ENCODE data around the gene L3HYPDH. TPM values are rescaled to one million over a fixed set of nuclear protein-coding genes. Genes with fewer than 3 reads are reported as not detected.

Gene L3HYPDH
- total and polyA plus RNA-seq, 2 of the 13 experiments (the other 11 are each of a cell fraction or from before 2014, with no cell fraction given) = 30.5 to 36.6 TPM

DNA sequence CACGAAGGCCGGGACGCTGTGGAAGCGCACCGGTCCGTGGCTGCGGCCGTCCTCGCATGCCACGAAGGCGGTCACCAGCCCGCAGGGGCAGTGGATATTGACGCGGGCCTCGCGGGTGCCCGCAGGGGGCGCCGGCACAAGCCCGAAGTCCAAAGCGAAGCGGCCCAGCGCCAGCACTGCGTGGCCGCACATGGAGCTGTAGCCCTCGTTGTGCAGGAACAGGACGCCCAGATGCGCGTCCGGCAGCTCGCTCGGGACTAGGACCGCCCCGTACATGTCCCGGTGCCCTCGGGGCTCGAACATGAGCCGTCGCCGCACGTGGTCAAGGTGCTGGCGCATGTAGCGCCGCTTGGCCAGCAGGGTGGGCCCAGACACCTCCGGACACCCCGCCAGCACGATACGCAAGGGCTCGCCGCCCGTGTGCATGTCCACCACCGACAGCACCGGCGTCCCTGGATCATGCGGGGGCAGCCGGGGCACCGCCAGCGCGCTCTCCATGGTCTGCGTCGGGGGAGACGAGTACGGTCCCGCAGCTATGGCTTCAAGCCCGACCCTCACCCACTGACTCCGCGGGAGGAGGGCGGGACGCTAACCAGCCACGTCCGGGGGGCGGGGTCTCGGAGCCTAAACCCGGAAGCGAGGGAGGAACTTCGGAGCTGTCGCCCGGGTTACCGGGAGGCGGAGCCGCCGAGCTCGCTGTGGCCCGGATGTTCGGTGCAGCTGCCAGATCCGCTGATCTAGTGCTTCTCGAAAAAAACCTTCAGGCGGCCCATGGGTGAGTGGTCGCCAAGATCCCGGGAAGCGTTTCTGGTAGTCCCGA, at the start of gene L3HYPDH, which contains the start of gene JKAMP (continued):
- TF ChIP-seq U2AF2 (IDR thresholded peaks at IDR 0.05; ENCODE audit: low read depth, low read length) = no peak
- no peak for TF ChIP-seq FOXA1 (IDR thresholded peaks at IDR 0.05)
- TF ChIP-seq FOXA1 (CRISPR knock-in tag; IDR thresholded peaks at IDR 0.05) = peak; percentile 62
- no peak for TF ChIP-seq HMG20A (CRISPR knock-in tag; IDR thresholded peaks at IDR 0.05; ENCODE audit: borderline replicate concordance)
- TF ChIP-seq RFX3 (CRISPR knock-in tag; IDR thresholded peaks at IDR 0.05) = peak; percentile 81
- peak; percentile 92; the same call in 1 of the 2 replicates for TF ChIP-seq IRX3 (CRISPR knock-in tag; IDR thresholded peaks at IDR 0.05; ENCODE audit: borderline replicate concordance, low read depth)
- TF ChIP-seq, protein P1, sequence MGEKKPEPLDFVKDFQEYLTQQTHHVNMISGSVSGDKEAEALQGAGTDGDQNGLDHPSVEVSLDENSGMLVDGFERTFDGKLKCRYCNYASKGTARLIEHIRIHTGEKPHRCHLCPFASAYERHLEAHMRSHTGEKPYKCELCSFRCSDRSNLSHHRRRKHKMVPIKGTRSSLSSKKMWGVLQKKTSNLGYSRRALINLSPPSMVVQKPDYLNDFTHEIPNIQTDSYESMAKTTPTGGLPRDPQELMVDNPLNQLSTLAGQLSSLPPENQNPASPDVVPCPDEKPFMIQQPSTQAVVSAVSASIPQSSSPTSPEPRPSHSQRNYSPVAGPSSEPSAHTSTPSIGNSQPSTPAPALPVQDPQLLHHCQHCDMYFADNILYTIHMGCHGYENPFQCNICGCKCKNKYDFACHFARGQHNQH (CRISPR knock-in tag; IDR thresholded peaks at IDR 0.05) = peak; percentile 68
- TF ChIP-seq ZNF75D (CRISPR knock-in tag; IDR thresholded peaks at IDR 0.05; ENCODE audit: borderline replicate concordance) = peak; percentile 96; the same call in 1 of the 2 replicates
- TF ChIP-seq ZNF12 (CRISPR knock-in tag; IDR thresholded peaks at IDR 0.05) = 0 out of 2 replicates have a peak, but pooled peaks have one; percentile 50
- peak; percentile 37; the same call in 1 of the 2 replicates for TF ChIP-seq ZNF460 (CRISPR knock-in tag; IDR thresholded peaks at IDR 0.05; ENCODE audit: borderline replicate concordance)
- TF ChIP-seq TEAD3 (CRISPR knock-in tag; optimal IDR thresholded peaks at IDR 0.05; ENCODE audit: borderline replicate concordance) = peak; percentile 55
- no peak for TF ChIP-seq CC2D1A (CRISPR knock-in tag; IDR thresholded peaks at IDR 0.05)
- TF ChIP-seq, protein P2, sequence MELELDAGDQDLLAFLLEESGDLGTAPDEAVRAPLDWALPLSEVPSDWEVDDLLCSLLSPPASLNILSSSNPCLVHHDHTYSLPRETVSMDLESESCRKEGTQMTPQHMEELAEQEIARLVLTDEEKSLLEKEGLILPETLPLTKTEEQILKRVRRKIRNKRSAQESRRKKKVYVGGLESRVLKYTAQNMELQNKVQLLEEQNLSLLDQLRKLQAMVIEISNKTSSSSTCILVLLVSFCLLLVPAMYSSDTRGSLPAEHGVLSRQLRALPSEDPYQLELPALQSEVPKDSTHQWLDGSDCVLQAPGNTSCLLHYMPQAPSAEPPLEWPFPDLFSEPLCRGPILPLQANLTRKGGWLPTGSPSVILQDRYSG (CRISPR knock-in tag; IDR thresholded peaks at IDR 0.05) = peak; percentile 97
- TF ChIP-seq, protein P3, sequence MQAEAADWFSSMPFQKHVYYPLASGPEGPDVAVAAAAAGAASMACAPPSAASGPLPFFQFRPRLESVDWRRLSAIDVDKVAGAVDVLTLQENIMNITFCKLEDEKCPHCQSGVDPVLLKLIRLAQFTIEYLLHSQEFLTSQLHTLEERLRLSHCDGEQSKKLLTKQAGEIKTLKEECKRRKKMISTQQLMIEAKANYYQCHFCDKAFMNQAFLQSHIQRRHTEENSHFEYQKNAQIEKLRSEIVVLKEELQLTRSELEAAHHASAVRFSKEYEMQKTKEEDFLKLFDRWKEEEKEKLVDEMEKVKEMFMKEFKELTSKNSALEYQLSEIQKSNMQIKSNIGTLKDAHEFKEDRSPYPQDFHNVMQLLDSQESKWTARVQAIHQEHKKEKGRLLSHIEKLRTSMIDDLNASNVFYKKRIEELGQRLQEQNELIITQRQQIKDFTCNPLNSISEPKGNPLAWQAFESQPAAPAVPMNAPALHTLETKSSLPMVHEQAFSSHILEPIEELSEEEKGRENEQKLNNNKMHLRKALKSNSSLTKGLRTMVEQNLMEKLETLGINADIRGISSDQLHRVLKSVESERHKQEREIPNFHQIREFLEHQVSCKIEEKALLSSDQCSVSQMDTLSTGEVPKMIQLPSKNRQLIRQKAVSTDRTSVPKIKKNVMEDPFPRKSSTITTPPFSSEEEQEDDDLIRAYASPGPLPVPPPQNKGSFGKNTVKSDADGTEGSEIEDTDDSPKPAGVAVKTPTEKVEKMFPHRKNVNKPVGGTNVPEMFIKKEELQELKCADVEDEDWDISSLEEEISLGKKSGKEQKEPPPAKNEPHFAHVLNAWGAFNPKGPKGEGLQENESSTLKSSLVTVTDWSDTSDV (CRISPR knock-in tag; IDR thresholded peaks at IDR 0.05) = no peak; the same call in 1 of the 2 replicates
- TF ChIP-seq ZNF232 (CRISPR knock-in tag; IDR thresholded peaks at IDR 0.05; ENCODE audit: borderline replicate concordance) = peak; percentile 98
- peak; percentile 92; the same call in 1 of the 2 replicates for TF ChIP-seq HOXA9 (CRISPR knock-in tag; IDR thresholded peaks at IDR 0.05; ENCODE audit: borderline replicate concordance)
- TF ChIP-seq ZNF564 (CRISPR knock-in tag; IDR thresholded peaks at IDR 0.05) = peak; percentile 69; the same call in 1 of the 2 replicates
- TF ChIP-seq, protein P4, sequence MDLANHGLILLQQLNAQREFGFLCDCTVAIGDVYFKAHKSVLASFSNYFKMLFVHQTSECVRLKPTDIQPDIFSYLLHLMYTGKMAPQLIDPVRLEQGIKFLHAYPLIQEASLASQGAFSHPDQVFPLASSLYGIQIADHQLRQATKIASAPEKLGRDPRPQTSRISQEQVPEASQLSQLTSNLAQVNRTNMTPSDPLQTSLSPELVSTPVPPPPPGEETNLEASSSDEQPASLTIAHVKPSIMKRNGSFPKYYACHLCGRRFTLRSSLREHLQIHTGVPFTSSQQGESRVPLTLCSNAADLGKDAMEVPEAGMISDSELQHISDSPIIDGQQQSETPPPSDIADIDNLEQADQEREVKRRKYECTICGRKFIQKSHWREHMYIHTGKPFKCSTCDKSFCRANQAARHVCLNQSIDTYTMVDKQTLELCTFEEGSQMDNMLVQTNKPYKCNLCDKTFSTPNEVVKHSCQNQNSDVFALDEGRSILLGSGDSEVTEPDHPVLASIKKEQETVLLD (CRISPR knock-in tag; IDR thresholded peaks at IDR 0.05; ENCODE audit: low read depth) = no peak
- TF ChIP-seq, protein P5, sequence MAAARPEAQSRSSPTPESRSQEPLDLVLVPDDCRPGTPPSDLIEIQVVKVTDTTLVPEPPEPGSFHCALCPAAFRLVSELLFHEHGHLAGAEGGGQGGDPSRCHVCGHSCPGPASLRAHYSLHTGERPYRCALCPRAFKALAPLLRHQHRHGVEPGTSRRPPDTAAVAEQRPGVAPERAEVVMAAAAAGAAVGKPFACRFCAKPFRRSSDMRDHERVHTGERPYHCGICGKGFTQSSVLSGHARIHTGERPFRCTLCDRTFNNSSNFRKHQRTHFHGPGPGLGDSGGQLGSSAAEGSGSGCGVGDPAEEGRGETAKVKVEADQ (CRISPR knock-in tag; IDR thresholded peaks at IDR 0.05; ENCODE audit: borderline replicate concordance) = peak; percentile 79; the same call in 1 of the 2 replicates
- TF ChIP-seq ZNF780A (CRISPR knock-in tag; IDR thresholded peaks at IDR 0.05) = peak; percentile 93
